CD4-positive, CD25-positive, alpha-beta regulatory T cell (primary cell): Measurements from ENCODE around the gene INO80. TPM values are rescaled to one million over a fixed set of nuclear protein-coding genes. Genes with fewer than 3 reads are reported as not detected.

Source experiments
- ATAC-seq, 2 donors: fragments of 150-1000 bp; cut with Tn5 transposase; one replicate each; pipeline ENCODE4 v1.10.0; 2021; ENCODE audit warnings: low read depth in 2 of 2, moderate number of reproducible peaks in 2 of 2, moderate library complexity in 1 of 2
- DNase-seq, 3 donors: peaks; one replicate each; pipeline versions ENCODE4 v3.0.0 to v3.0.0-alpha.2; 2012 to 2022; ENCODE audit warnings: mixed read lengths in 1 of 3
- H3K27ac ChIP-seq: one replicate; pipeline ENCODE4 v1.7.0; 2013; ENCODE audit warnings: mild to moderate bottlenecking, low read length; ENCODE audit not compliant: insufficient read depth, poor library complexity, severe bottlenecking
- H3K27me3 ChIP-seq: one replicate; pipeline ENCODE4 v1.7.0; 2013; ENCODE audit warnings: low read length; ENCODE audit not compliant: control insufficient read depth, insufficient read depth
- H3K36me3 ChIP-seq: one replicate; pipeline ENCODE4 v1.7.0; 2013; ENCODE audit warnings: mild to moderate bottlenecking, low read length, moderate library complexity; ENCODE audit not compliant: control insufficient read depth, insufficient read depth
- H3K4me1 ChIP-seq: 2 replicates; pipeline ENCODE4 v1.7.0; 2013; ENCODE audit warnings: mild to moderate bottlenecking, low read length; ENCODE audit not compliant: insufficient read depth, control insufficient read depth, poor library complexity, severe bottlenecking
- H3K4me3 ChIP-seq: one replicate; pipeline ENCODE4 v1.7.0; 2013; ENCODE audit warnings: low read depth, mild to moderate bottlenecking, low read length, moderate library complexity
- H3K9me3 ChIP-seq, 2 experiments: 1 replicate in 1 of 2; 2 replicates in 1 of 2; pipeline ENCODE4 v1.7.0; 2013; ENCODE audit warnings: low read length in 2 of 2, mild to moderate bottlenecking in 1 of 2, moderate library complexity in 1 of 2; ENCODE audit not compliant: control insufficient read depth in 2 of 2
- H3K27ac Mint-ChIP-seq, 3 donors: one replicate each; pipeline ENCODE4 v1.8.0; 2020 to 2022; ENCODE audit warnings: mild to moderate bottlenecking in 3 of 3, mixed read lengths in 3 of 3, moderate library complexity in 2 of 3
- H3K27me3 Mint-ChIP-seq: one replicate; pipeline ENCODE4 v1.8.0; 2022; ENCODE audit warnings: mild to moderate bottlenecking, mixed read lengths
- H3K36me3 Mint-ChIP-seq: one replicate; pipeline ENCODE4 v1.8.0; 2020; ENCODE audit warnings: mixed read lengths
- H3K4me1 Mint-ChIP-seq, 4 donors: one replicate each; pipeline ENCODE4 v1.8.0; 2020 to 2022; ENCODE audit warnings: mixed read lengths in 4 of 4, mild to moderate bottlenecking in 1 of 4
- H3K4me3 Mint-ChIP-seq, 4 donors: one replicate each; pipeline ENCODE4 v1.8.0; 2020 to 2022; ENCODE audit warnings: mild to moderate bottlenecking in 4 of 4, mixed read lengths in 4 of 4, moderate library complexity in 3 of 4
- H3K9me3 Mint-ChIP-seq, 7 donors: one replicate each; pipeline ENCODE4 v1.8.0; 2020 to 2022; ENCODE audit warnings: mixed read lengths in 7 of 7, mild to moderate bottlenecking in 3 of 7, moderate library complexity in 2 of 7
- polyA plus RNA-seq, 4 donors: library from polyadenylated mRNA; unstranded; fragments of 300-500 nt; fragmentation: Illumina TruSeq; gene quantifications; one replicate each; pipeline ENCODE4 v1.2.3, GENCODE V29; 2021
- total RNA-seq: library from RNA; stranded (reverse); gene quantifications from one replicate; pipeline ENCODE4 v1.2.3, GENCODE V29; 2022

Gene INO80
- total and polyA plus RNA-seq, 5 donors from 2014 or later, result 3.0 to 36.1 (median 3.8) TPM

- peak overlapping the region in 1 of 3 donors; percentile 5 for H3K27ac Mint-ChIP-seq
- peaks cover 67% of the 10 kb centered on the region for H3K36me3 ChIP-seq
- no peak overlapping the region for H3K4me3 Mint-ChIP-seq
- no peaks in the 10 kb centered on the region for H3K27me3 Mint-ChIP-seq
- H3K36me3 Mint-ChIP-seq, result peaks cover 34% of the 10 kb centered on the region
- no peaks in the 10 kb centered on the region for H3K27me3 ChIP-seq
- ATAC-seq (no peak), DNase-seq (no peak)
- no peaks in the 10 kb centered on the region for H3K9me3 ChIP-seq
- H3K4me3 ChIP-seq, result no peak overlapping the region
- H3K27ac ChIP-seq, result no peak overlapping the region
- no peaks in the 10 kb centered on the region for H3K9me3 Mint-ChIP-seq
- no peaks in the 10 kb centered on the region for H3K4me1 ChIP-seq
- peaks cover 0 to 7% (median 3%) of the 10 kb centered on the region in 4 donors for H3K4me1 Mint-ChIP-seq
Measured at GRCh38 chr15:41043276-41043951, 72.7 kb downstream of the INO80 start.

GRCh38 chr15:41042851-41043250 is 73.2 kb downstream of the INO80 start:
- no peak overlapping the region for H3K27ac Mint-ChIP-seq
- Histone ChIP-seq H3K27ac (no peak overlapping the region), H3K36me3 (peaks cover 61% of the 10 kb centered on the region), H3K27me3 (no peaks in the 10 kb centered on the region), H3K4me1 (no peaks in the 10 kb centered on the region), H3K9me3 (no peaks in the 10 kb centered on the region), H3K4me3 (no peak overlapping the region)
- H3K36me3 Mint-ChIP-seq, result peaks cover 36% of the 10 kb centered on the region
- no peak overlapping the region for H3K4me3 Mint-ChIP-seq
- ATAC-seq (no peak), DNase-seq (no peak)
- H3K4me1 Mint-ChIP-seq, result peaks cover 0 to 10% (median 3%) of the 10 kb centered on the region in 4 donors
- no peaks in the 10 kb centered on the region for H3K9me3 Mint-ChIP-seq
- H3K27me3 Mint-ChIP-seq, result no peaks in the 10 kb centered on the region

- Histone ChIP-seq H3K27me3 (no peaks in the 10 kb centered on the region), H3K27ac (no peak overlapping the region), H3K4me1 (no peaks in the 10 kb centered on the region), H3K36me3 (peaks cover 34% of the 10 kb centered on the region), H3K9me3 (no peaks in the 10 kb centered on the region), H3K4me3 (no peak overlapping the region)
- DNase-seq (no peak), ATAC-seq (no peak)
- Mint-ChIP-seq H3K36me3 (peaks cover 32% of the 10 kb centered on the region), H3K4me3 (no peak overlapping the region), H3K27ac (peak overlapping the region in 1 of 3 donors; percentile 28), H3K4me1 (peaks cover 0 to 15% (median 4%) of the 10 kb centered on the region in 4 donors), H3K27me3 (no peaks in the 10 kb centered on the region), H3K9me3 (no peaks in the 10 kb centered on the region)
Measured at GRCh38 chr15:41039121-41039520, 77.0 kb downstream of the INO80 start.

- no peaks in the 10 kb centered on the region for H3K9me3 Mint-ChIP-seq
- ATAC-seq (no peak), DNase-seq (no peak)
- no peak overlapping the region for H3K4me3 ChIP-seq
- H3K27me3 ChIP-seq, result no peaks in the 10 kb centered on the region
- peaks cover 19% of the 10 kb centered on the region for H3K36me3 Mint-ChIP-seq
- H3K9me3 ChIP-seq, result no peaks in the 10 kb centered on the region
- no peak overlapping the region for H3K27ac ChIP-seq
- peak overlapping the region in 2 of 3 donors; percentile 60 to 71 for H3K27ac Mint-ChIP-seq
- no peak overlapping the region for H3K4me3 Mint-ChIP-seq
- H3K4me1 ChIP-seq, result no peaks in the 10 kb centered on the region
- peaks cover 8 to 22% (median 17%) of the 10 kb centered on the region in 4 donors for H3K4me1 Mint-ChIP-seq
- peaks cover 15% of the 10 kb centered on the region for H3K36me3 ChIP-seq
- H3K27me3 Mint-ChIP-seq, result no peaks in the 10 kb centered on the region
Measured at GRCh38 chr15:41032079-41032328, 84.1 kb downstream of the INO80 start.

GRCh38 chr15:41031232-41032078 is 84.6 kb downstream of the INO80 start:
- H3K36me3 Mint-ChIP-seq, result peaks cover 24% of the 10 kb centered on the region
- peaks cover 8 to 22% (median 17%) of the 10 kb centered on the region in 4 donors for H3K4me1 Mint-ChIP-seq
- peaks cover 20% of the 10 kb centered on the region for H3K36me3 ChIP-seq
- no peak overlapping the region for H3K4me3 Mint-ChIP-seq
- no peak overlapping the region for H3K27ac ChIP-seq
- no peaks in the 10 kb centered on the region for H3K4me1 ChIP-seq
- no peaks in the 10 kb centered on the region for H3K27me3 Mint-ChIP-seq
- H3K9me3 ChIP-seq, result no peaks in the 10 kb centered on the region
- DNase-seq (no peak), ATAC-seq (no peak)
- no peaks in the 10 kb centered on the region for H3K27me3 ChIP-seq
- H3K9me3 Mint-ChIP-seq, result no peaks in the 10 kb centered on the region
- H3K27ac Mint-ChIP-seq, result peak overlapping the region; percentile 18 to 71 (median 48)
- no peak overlapping the region for H3K4me3 ChIP-seq

- no peaks in the 10 kb centered on the region for H3K27me3 Mint-ChIP-seq
- Histone ChIP-seq H3K4me3 (no peak overlapping the region), H3K27me3 (no peaks in the 10 kb centered on the region), H3K4me1 (no peaks in the 10 kb centered on the region), H3K27ac (no peak overlapping the region), H3K36me3 (peaks cover 29% of the 10 kb centered on the region), H3K9me3 (no peaks in the 10 kb centered on the region)
- H3K27ac Mint-ChIP-seq, result no peak overlapping the region
- no peaks in the 10 kb centered on the region for H3K9me3 Mint-ChIP-seq
- peaks cover 7 to 22% (median 11%) of the 10 kb centered on the region in 4 donors for H3K4me1 Mint-ChIP-seq
- no peak for DNase-seq
- no peak for ATAC-seq
- no peak overlapping the region for H3K4me3 Mint-ChIP-seq
- peaks cover 21% of the 10 kb centered on the region for H3K36me3 Mint-ChIP-seq
Measured at GRCh38 chr15:41028853-41029252, 87.2 kb downstream of the INO80 start.

GRCh38 chr15:41025393-41025792 is 90.7 kb downstream of the INO80 start:
- Histone ChIP-seq H3K4me3 (no peak overlapping the region), H3K27ac (no peak overlapping the region), H3K9me3 (no peaks in the 10 kb centered on the region), H3K36me3 (peaks cover 29% of the 10 kb centered on the region), H3K27me3 (no peaks in the 10 kb centered on the region), H3K4me1 (no peaks in the 10 kb centered on the region)
- DNase-seq (no peak), ATAC-seq (no peak)
- Mint-ChIP-seq H3K4me1 (peaks cover 0 to 2% (median 0%) of the 10 kb centered on the region in 4 donors), H3K36me3 (peaks cover 19% of the 10 kb centered on the region), H3K27ac (no peak overlapping the region), H3K4me3 (no peak overlapping the region), H3K9me3 (no peaks in the 10 kb centered on the region), H3K27me3 (no peaks in the 10 kb centered on the region)
